T-helper 22 cell (primary cell): ENCODE measurements around the gene AGAP1.

Source experiments
- DNase-seq: peaks from one replicate; pipeline ENCODE4 v3.0.0-alpha.2; 2020; ENCODE audit warnings: low read depth

The AGAP1 gene

GRCh38 chr2:235820571-235820970, 326.7 kb downstream of the AGAP1 start:
- DNase-seq: no peak

- DNase-seq: no peak
Measured at GRCh38 chr2:235824331-235824730, 330.5 kb downstream of the AGAP1 start.

DNA sequence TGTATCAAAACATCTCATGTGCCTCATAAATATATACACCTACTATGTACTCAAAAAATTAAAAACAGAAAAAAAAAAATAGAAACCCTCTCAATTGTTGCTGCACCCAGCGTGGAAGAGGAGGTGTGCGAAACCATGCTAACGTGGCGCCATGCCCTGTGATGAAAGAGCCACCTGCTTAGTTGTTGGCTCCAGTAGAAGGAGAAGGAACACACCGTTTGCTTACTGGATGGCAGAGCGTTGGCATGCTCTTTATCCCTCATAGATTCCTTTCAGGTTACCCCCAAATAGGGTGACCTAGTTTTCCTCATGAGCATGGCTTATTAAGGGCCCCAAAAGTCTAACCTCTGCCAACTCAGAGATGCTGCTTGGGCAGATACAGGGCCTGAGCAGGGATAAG, 332.1 kb downstream of the AGAP1 start:
- no peak for DNase-seq

- no peak for DNase-seq
Measured at GRCh38 chr2:235826826-235827225, 333.0 kb downstream of the AGAP1 start.

DNA sequence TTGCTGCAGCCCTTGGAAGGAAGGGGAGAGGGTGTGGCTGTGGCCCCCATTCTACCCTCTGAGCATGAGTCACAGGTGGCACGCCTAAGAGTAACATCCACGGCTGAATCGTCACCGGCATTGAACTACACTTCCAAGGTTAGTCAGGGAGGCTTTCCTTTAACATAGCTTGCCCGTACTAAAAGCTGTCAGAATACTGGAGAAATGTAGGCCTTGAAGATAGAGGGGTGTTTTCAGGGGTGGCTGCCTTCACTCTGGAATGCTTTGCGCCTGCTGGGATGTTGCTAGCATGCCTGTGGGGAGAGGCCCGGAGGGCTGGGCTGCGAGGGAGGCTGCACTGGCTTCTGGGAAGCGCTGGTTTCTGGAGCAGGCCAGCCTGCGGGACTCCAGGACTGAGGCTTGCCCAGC, 333.7 kb downstream of the AGAP1 start:
- DNase-seq: no peak

GRCh38 chr2:235829726-235830125, 335.9 kb downstream of the AGAP1 start:
- no peak for DNase-seq

DNA sequence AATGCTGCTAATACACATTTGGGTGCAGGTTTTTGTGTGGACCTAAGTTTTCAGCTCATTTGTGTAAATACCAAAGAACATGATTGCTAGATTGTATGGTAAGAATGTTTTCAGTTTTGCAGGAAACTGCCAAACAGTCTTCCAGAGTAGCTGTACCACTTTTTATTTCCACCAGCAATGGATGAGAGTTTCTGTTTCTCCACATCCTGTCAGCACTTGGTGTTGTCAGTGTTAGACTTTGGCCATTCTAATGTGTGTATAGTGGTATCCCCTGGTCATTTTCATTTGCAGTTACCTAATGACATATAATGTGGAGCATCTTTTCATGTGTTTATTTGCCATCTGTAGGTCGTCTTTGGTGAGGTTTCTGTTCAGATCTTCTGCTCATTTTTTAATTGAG, 337.9 kb downstream of the AGAP1 start:
- no peak for DNase-seq

DNA sequence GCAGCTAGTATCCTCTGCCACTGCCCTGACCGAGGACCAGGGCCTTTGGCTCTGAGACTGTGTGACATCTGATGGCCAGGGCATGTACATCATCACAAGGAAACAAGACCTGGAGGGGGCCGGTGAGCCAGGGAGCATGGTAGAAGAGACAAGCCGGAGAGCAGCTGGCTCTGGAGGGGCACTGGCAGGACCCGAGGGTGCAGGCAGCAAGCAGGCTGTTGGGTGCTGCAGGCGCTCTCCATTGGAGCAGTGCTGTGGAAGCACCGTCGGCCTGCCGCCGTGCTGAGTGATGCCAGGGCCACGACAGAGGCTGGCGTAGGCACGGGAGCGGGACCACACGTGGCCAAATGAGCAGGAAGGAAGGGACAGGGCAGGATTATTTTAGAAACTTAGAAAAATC, 339.1 kb downstream of the AGAP1 start:
- no peak for DNase-seq

DNA sequence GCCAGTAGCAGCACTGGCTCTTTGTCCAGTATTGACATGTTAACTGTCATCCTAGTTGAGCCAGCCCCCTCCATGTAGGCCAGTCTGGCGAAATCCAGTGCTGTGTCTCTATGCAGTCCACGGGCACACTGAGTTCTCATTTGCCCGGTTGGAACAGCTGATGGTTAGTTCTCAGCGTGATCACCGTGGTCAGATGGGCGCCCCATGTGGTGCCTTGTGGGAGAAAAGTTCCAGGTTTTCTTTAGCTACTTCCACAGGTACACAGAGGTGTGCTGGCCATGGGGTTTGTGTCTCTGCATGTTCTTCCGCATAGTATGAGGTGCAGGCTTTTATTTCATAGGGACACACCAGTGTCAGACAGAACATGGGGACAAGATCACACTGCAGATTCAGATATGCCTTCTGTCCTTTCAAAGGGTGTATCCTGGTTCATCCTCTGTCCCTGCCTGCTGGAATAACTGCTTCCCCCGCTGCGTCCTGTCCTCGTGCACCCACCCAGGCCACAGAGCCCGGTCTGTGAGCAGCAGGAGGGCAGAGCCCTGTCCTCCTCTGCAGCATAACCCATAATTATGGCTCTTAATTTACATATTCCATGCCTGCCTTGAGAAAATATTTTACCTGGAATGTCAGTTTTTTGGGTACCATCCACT, 340.3 kb downstream of the AGAP1 start:
- DNase-seq: no peak

DNA sequence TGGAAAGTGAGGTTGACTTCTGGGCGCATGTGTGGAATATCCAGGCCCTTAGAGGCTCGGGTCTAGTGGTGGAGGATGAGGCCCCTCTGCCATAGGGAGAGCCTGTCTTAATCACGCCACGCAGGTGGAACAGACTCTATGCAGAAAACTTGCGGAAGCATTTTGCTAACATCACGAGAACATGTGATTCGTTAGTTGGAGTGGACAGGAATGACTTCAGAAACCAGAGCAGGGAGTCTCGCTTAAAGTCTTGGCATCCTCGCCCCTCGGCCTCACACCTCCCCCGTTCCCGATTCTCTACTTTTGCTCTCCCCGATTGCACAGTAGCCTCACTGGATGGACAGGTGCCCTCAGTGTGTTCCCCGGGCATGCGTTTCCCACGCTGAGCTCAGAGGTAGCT, 340.9 kb downstream of the AGAP1 start:
- DNase-seq: no peak

GRCh38 chr2:235835810-235836209, 342.0 kb downstream of the AGAP1 start:
- no peak for DNase-seq

GRCh38 chr2:235836491-235836911, 342.7 kb downstream of the AGAP1 start:
- no peak for DNase-seq

DNA sequence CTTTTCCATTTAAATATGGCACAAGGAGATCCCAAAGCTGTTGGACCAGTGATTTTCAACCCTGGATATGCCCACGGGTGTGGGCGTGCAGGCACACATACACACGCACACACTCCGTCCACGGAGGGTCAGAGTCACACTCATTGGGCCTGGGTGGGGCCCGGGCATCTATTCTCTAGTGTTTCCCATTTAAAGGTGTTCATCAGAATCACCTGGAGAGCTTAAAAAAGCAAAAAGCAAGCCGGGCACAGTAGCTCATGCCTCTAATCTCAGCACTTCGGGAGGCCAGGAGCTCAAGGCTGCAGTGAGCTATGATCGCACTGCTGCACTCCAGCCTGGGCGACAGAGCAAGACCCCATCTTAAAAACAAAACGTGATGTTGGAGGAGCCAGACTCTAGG, 345.4 kb downstream of the AGAP1 start:
- no peak for DNase-seq

GRCh38 chr2:235839974-235840373, 346.1 kb downstream of the AGAP1 start:
- DNase-seq: no peak

DNA sequence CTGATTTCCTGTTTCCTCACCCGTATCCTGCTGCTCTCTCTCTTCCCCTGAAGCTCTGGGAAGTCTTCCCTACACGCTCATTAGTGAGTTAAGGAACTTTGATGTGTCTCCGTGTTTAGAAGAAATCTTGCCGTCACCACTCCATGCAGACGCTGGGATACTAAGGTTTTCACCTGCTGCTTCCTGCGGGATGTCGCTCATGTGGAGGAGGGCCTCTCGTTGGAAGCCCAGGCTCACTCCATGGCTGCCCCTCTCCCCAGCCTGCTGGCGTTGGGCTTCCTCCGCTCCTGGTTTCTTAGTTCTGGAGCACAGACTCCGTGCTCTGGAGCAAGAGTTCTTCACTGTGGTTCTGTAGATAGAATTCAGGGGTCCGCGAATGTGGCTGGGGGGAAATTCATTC, 348.0 kb downstream of the AGAP1 start:
- DNase-seq: no peak

DNA sequence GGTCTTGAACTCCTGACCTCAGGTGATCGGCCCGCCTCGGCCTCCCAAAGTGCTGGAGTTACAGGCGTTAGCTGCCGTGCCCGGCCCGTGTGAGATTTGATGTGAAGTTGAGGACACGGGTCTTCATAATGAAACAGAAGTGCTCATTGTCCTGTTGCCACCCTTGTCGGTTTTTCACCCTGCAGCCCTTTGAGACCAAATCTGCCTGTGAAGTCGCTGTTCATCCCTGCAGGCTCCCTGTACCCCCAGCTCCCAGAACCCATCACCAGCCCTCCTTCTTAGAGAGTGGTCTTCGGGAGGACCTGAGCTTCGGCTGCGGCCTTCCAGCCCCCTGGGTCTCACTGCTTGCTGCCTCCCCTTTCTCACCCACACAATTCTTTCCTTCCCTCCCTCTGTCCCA, 349.1 kb downstream of the AGAP1 start:
- no peak for DNase-seq

GRCh38 chr2:235843591-235844395, 349.9 kb downstream of the AGAP1 start:
- no peak for DNase-seq

- DNase-seq: no peak
Measured at GRCh38 chr2:235844561-235844960, 350.7 kb downstream of the AGAP1 start.

DNA sequence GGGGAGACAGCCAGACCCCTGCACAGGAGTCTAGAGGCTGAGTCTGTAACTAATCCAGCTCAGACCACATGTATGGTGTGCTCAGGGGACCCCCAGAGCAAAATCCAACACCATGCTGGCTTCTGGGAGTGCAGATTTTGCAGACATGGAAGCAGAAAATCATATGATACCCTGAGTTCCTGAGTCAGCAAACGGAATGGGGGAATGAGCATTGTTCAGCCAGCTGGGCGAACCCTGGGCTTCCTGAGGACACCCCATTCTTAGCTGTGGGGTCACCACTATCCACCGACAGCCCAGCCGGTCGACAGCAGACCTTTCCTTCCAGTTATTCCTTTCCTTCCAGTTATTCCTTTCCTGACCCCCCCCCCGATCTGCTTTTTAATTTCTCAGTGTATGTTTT, 351.4 kb downstream of the AGAP1 start:
- DNase-seq: no peak

DNA sequence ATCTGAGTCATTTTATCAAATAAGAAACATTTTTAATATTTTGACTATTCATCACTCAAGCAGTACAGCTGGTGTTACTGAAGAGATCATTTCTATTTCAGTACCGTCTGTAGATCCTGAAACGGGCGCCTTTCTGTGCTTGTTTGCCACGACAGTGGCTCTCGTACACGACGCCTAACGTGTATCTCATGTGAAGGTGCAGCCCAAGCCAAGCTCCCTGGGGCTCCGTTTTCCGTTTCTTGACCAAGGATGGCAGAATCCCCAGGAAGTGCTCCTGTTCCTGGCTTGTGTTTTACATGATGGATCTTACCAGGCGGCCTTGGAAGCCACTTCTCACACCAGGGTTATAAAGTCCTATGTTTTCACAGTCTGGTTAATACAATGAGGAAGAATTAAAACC, 353.7 kb downstream of the AGAP1 start:
- no peak for DNase-seq

GRCh38 chr2:235848055-235848454, 354.2 kb downstream of the AGAP1 start:
- no peak for DNase-seq

GRCh38 chr2:235848946-235849345, 355.1 kb downstream of the AGAP1 start:
- no peak for DNase-seq

DNA sequence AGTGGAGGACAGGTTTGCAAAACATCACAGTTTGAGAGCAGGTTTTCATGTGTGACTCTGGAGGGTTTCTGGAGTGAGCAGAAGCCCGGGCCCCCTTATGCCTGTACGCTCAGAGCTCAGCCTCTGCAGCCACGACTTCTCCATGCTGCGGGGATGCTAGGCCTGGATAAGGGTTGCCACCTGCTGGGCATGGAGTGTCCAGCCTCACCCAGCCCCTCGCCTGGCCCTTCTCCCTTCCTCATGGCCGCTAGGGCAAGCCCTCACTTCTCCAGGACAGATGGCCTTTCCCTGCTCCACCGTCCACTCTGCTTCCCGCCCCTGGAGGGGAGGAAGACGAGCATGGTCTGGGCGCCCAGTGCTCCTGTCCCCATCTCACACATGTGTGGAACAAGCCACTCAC, 355.6 kb downstream of the AGAP1 start:
- no peak for DNase-seq

- no peak for DNase-seq
Measured at GRCh38 chr2:235850289-235850688, 356.4 kb downstream of the AGAP1 start.
